WI38 (cell line): ENCODE results near the gene PRDM10.

Experiments
- H3K4me3 ChIP-seq: 2 replicates; pipeline ENCODE4 v1.5.1; 2011; ENCODE audit warnings: low read depth, mild to moderate bottlenecking, control low read depth, low read length
- CTCF ChIP-seq: IDR thresholded peaks from 2 replicates; pipeline ENCODE4 v1.5.1; 2012; ENCODE audit warnings: low read depth, mild to moderate bottlenecking, control low read depth, low read length

PRDM10 gene

GRCh38 chr11:129999407-129999806 lies 3.2 kb downstream of the PRDM10 start:
- TF ChIP-seq CTCF: no peak
- H3K4me3 ChIP-seq: no peak overlapping the region

- TF ChIP-seq CTCF: no peak
- H3K4me3 ChIP-seq: no peak overlapping the region
These were observed 3.7 kb downstream of the PRDM10 start for GRCh38 chr11:129998905-129999304.

GRCh38 chr11:129998107-129998506 lies 4.5 kb downstream of the PRDM10 start:
- no peak overlapping the region for H3K4me3 ChIP-seq
- TF ChIP-seq CTCF: no peak

GRCh38 chr11:129997513-129997912 lies 5.1 kb downstream of the PRDM10 start:
- TF ChIP-seq CTCF: no peak
- H3K4me3 ChIP-seq: no peak overlapping the region

- no peak overlapping the region for H3K4me3 ChIP-seq
- TF ChIP-seq CTCF: no peak
These were observed 6.3 kb downstream of the PRDM10 start for GRCh38 chr11:129996113-129996870.

GRCh38 chr11:129995163-129995562 lies 7.5 kb downstream of the PRDM10 start:
- no peak for TF ChIP-seq CTCF

GRCh38 chr11:129992161-129992944 lies 10.3 kb downstream of the PRDM10 start:
- no peak overlapping the region for H3K4me3 ChIP-seq
- TF ChIP-seq CTCF: no peak

More at GRCh38 chr11:129995163-129995562, 7.5 kb downstream of the PRDM10 start:
- H3K4me3 ChIP-seq: no peak overlapping the region
